SU-DHL-6 (cell line): ENCODE measurements around the gene C19orf33.

Experiments
- EZH2phosphoT487 ChIP-seq: fragments of 200-600 bp; sonication (generic), shearing (Covaris generic); conservative IDR thresholded peaks from 2 replicates; pipeline ENCODE4 v1.6.1; 2018; ENCODE audit warnings: mild to moderate bottlenecking, antibody characterized with exemption, low read length, moderate library complexity, mixed read lengths
- TF ChIP-seq, protein P1 (sequence below): fragments of 200-600 bp; sonication (generic); IDR thresholded peaks from one replicate; pipeline ENCODE4 v1.5.1; 2017; ENCODE audit warnings: antibody characterized with exemption, mild to moderate bottlenecking, low read length, moderate library complexity; ENCODE audit not compliant: insufficient read depth, poor library complexity, severe bottlenecking

DNA sequence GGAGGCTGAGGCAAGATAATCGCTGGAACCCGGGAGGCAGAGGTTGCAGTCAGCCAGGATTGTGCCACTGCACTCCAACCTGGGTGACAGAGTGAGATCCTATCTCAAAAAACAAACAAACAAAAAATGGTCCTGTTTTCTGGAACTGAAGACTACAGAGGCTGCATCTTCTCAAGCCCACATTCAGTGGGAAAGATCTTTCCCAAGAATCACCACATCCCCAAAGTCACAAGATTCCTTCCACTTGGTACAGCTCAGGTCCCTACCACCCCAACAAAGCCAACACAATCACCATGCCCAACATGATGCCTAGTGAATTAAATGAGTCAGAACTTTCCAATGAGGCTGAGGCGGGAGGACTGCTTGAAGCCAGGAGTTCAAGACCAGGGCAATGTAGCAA is 46.8 kb downstream of the C19orf33 start:
- TF ChIP-seq, protein P1, sequence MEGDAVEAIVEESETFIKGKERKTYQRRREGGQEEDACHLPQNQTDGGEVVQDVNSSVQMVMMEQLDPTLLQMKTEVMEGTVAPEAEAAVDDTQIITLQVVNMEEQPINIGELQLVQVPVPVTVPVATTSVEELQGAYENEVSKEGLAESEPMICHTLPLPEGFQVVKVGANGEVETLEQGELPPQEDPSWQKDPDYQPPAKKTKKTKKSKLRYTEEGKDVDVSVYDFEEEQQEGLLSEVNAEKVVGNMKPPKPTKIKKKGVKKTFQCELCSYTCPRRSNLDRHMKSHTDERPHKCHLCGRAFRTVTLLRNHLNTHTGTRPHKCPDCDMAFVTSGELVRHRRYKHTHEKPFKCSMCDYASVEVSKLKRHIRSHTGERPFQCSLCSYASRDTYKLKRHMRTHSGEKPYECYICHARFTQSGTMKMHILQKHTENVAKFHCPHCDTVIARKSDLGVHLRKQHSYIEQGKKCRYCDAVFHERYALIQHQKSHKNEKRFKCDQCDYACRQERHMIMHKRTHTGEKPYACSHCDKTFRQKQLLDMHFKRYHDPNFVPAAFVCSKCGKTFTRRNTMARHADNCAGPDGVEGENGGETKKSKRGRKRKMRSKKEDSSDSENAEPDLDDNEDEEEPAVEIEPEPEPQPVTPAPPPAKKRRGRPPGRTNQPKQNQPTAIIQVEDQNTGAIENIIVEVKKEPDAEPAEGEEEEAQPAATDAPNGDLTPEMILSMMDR, result no peak
- no peak for TF ChIP-seq EZH2phosphoT487
